ENCODE results near the gene HNRNPA1.
"Not testable (repeated sequence)": the region's sequence is repeated elsewhere in the genome, so short reads cannot be mapped to it uniquely, and the experiment has no call there.

HNRNPA1 gene

GRCh38 chr12:54280468-54281260 is at the start of gene HNRNPA1:
Gene HNRNPA1 (plus strand): TSS chr12:54280726. CDS start chr12:54280808, 82 bp downstream.
- peak; percentile 66 for FAIRE-seq

GRCh38 chr12:54231269-54231668 is 49.3 kb upstream of the HNRNPA1 start:
- not testable (repeated sequence) for DNase-seq (ENCODE audit: insufficient read length, low spot score); FAIRE-seq

More at GRCh38 chr12:54280468-54281260, at the start of gene HNRNPA1:
- peak; percentile 98 for DNase-seq (ENCODE audit: insufficient read length, low spot score)

GRCh38 chr12:54232790-54233189 is 47.7 kb upstream of the HNRNPA1 start:
- FAIRE-seq, result no peak
- no peak for DNase-seq (ENCODE audit: insufficient read length, low spot score)

GRCh38 chr12:54238531-54238930 is 42.0 kb upstream of the HNRNPA1 start:
- DNase-seq (ENCODE audit: insufficient read length, low spot score) (no peak), FAIRE-seq (no peak)

- DNase-seq (ENCODE audit: insufficient read length, low spot score) (no peak), FAIRE-seq (no peak)
Observed at GRCh38 chr12:54239620-54240019, 40.9 kb upstream of the HNRNPA1 start.

- no peak for DNase-seq (ENCODE audit: insufficient read length, low spot score)
- FAIRE-seq, result no peak
Observed at GRCh38 chr12:54240129-54240528, 40.4 kb upstream of the HNRNPA1 start.

- FAIRE-seq (no peak), DNase-seq (ENCODE audit: insufficient read length, low spot score) (no peak)
Observed at GRCh38 chr12:54240971-54241588, 39.4 kb upstream of the HNRNPA1 start.

GRCh38 chr12:54246011-54246641 is 34.4 kb upstream of the HNRNPA1 start:
- DNase-seq (ENCODE audit: insufficient read length, low spot score) (no peak), FAIRE-seq (no peak)

GRCh38 chr12:54249489-54249888 is 31.0 kb upstream of the HNRNPA1 start:
- DNase-seq (ENCODE audit: insufficient read length, low spot score) (no peak), FAIRE-seq (no peak)

GRCh38 chr12:54251667-54252284 is 28.8 kb upstream of the HNRNPA1 start:
- no peak for FAIRE-seq
- peak; percentile 64 for DNase-seq (ENCODE audit: insufficient read length, low spot score)

- FAIRE-seq (no peak), DNase-seq (ENCODE audit: insufficient read length, low spot score) (no peak)
Observed at GRCh38 chr12:54253240-54253639, 27.3 kb upstream of the HNRNPA1 start.

- no peak for DNase-seq (ENCODE audit: insufficient read length, low spot score)
- no peak for FAIRE-seq
Observed at GRCh38 chr12:54257332-54257731, 23.2 kb upstream of the HNRNPA1 start.

GRCh38 chr12:54258201-54258681 is 22.3 kb upstream of the HNRNPA1 start:
- DNase-seq (ENCODE audit: insufficient read length, low spot score), result no peak
- no peak for FAIRE-seq

GRCh38 chr12:54259194-54260011 is 21.1 kb upstream of the HNRNPA1 start:
- DNase-seq (ENCODE audit: insufficient read length, low spot score) (peak; percentile 85), FAIRE-seq (peak; percentile 36)

- DNase-seq (ENCODE audit: insufficient read length, low spot score) (no peak), FAIRE-seq (no peak)
Observed at GRCh38 chr12:54261815-54262402, 18.6 kb upstream of the HNRNPA1 start.

- DNase-seq (ENCODE audit: insufficient read length, low spot score), result peak; percentile 78
- FAIRE-seq, result peak; percentile 82
Observed at GRCh38 chr12:54262403-54262925, 18.1 kb upstream of the HNRNPA1 start.

GRCh38 chr12:54265364-54265812 is 15.1 kb upstream of the HNRNPA1 start:
- DNase-seq (ENCODE audit: insufficient read length, low spot score) (no peak), FAIRE-seq (no peak)

- DNase-seq (ENCODE audit: insufficient read length, low spot score) (no peak), FAIRE-seq (no peak)
Observed at GRCh38 chr12:54266852-54267251, 13.7 kb upstream of the HNRNPA1 start.

GRCh38 chr12:54270345-54270744 is 10.2 kb upstream of the HNRNPA1 start:
- FAIRE-seq, result no peak
- DNase-seq (ENCODE audit: insufficient read length, low spot score), result no peak

Data from HTR-8/SVneo (cell line).